AG04449 (cell line): ENCODE measurements around the gene USP9X.
"Not testable (repeated sequence)": the region's sequence is repeated elsewhere in the genome, so short reads cannot be mapped to it uniquely, and the experiment has no call there.

Experiments
- CTCF ChIA-PET: fragments of 350-600 bp; formaldehyde crosslinking; extraction: SDS; loops from one replicate; lab custom pipeline; 2021; ENCODE audit warnings: antibody characterized with exemption; lab: Yijun Ruan, JAX
- POLR2A ChIA-PET: fragments of 400-600, 350-600 bp; formaldehyde crosslinking; extraction: SDS; loops from one replicate; lab custom pipeline; 2020; ENCODE audit warnings: antibody characterized with exemption, inconsistent platforms; lab: Yijun Ruan, JAX
- DNase-seq: peaks from one replicate; pipeline ENCODE4 v3.0.0-alpha.2; 2010; ENCODE audit warnings: low read depth, low spot score
- H3K4me3 ChIP-seq: 2 replicates; pipeline ENCODE4 v1.5.1; 2011; ENCODE audit warnings: low read depth, mild to moderate bottlenecking, control low read depth, low read length
- TF ChIP-seq, protein P1 (sequence below): IDR thresholded peaks from one replicate; pipeline ENCODE4 v1.5.1; 2011; ENCODE audit warnings: mild to moderate bottlenecking, moderate library complexity, low read length, control low read depth, inconsistent platforms; ENCODE audit not compliant: insufficient read depth; ENCODE audit errors: missing control alignments

The USP9X gene

DNA sequence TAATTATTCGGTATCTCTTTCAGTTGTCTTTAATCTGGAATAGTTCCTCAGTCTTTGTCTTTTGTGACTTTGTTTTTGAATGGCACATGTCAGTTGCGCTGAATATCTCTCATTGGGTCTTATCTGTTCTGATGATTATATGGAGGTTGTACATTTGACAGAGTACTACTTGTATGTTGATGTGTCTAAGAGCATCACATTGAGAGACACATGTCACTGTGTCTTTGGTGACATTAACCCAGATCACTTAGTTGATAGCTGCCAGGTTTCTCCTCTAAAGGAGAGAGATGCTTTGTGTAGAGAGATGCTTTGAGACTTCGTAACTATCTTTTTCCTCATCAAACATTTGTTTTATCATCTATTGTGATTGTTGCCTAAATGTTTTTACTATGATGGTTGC lies 92.1 kb downstream of the USP9X start:
- CTCF ChIA-PET = interaction anchor here (1.4 kb wide), 1 partner anchor 76 kb away, joined by 6 read pairs; no protein-coding TSS in a partner anchor
- POLR2A ChIA-PET = no interaction called here
- no peak for DNase-seq
- H3K4me3 ChIP-seq = no peak overlapping the region
- TF ChIP-seq, protein P1, sequence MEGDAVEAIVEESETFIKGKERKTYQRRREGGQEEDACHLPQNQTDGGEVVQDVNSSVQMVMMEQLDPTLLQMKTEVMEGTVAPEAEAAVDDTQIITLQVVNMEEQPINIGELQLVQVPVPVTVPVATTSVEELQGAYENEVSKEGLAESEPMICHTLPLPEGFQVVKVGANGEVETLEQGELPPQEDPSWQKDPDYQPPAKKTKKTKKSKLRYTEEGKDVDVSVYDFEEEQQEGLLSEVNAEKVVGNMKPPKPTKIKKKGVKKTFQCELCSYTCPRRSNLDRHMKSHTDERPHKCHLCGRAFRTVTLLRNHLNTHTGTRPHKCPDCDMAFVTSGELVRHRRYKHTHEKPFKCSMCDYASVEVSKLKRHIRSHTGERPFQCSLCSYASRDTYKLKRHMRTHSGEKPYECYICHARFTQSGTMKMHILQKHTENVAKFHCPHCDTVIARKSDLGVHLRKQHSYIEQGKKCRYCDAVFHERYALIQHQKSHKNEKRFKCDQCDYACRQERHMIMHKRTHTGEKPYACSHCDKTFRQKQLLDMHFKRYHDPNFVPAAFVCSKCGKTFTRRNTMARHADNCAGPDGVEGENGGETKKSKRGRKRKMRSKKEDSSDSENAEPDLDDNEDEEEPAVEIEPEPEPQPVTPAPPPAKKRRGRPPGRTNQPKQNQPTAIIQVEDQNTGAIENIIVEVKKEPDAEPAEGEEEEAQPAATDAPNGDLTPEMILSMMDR = no peak

- CTCF ChIA-PET = interaction anchor here (5.9 kb wide), 1 partner anchor 75 kb away, joined by 57 read pairs; no protein-coding TSS in a partner anchor
- no peak overlapping the region for H3K4me3 ChIP-seq
- POLR2A ChIA-PET = no interaction called here
- no peak for DNase-seq
- TF ChIP-seq, protein P1 = no peak
Observed at GRCh38 chrX:41178201-41178600, 93.0 kb downstream of the USP9X start.

- DNase-seq = peak; percentile 3
- ChIA-PET CTCF (interaction anchor here (0.6 to 5.9 kb wide), 31 partner anchors 8 to 636 kb away, joined by 3 to 57 read pairs (median 4); no protein-coding TSS in a partner anchor), POLR2A (no interaction called here)
- no peak overlapping the region for H3K4me3 ChIP-seq
- TF ChIP-seq, protein P1 = peak; percentile 63
Observed at GRCh38 chrX:41180194-41180908, 95.1 kb downstream of the USP9X start.

DNA sequence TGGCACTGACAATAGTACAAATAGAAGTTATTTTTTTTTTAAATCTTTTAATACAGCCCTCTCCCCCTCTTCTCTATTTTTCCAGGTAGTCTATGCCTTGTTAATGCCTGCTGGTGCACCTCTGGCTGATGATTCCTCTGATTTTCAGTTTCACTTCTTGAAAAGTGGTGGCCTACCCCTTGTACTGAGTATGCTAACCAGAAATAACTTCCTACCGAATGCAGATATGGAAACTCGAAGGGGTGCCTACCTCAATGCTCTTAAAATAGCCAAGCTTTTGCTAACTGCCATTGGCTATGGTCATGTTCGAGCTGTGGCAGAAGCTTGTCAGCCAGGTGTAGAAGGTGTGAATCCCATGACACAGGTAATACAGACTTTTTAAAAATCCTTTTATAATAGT lies 99.1 kb downstream of the USP9X start:
- ChIA-PET POLR2A (no interaction called here), CTCF (interaction anchor here (1.2 to 1.9 kb wide), 2 partner anchors 14 to 69 kb away, joined by 4 to 6 read pairs; no protein-coding TSS in a partner anchor)
- no peak for DNase-seq
- no peak overlapping the region for H3K4me3 ChIP-seq
- TF ChIP-seq, protein P1 = no peak

DNA sequence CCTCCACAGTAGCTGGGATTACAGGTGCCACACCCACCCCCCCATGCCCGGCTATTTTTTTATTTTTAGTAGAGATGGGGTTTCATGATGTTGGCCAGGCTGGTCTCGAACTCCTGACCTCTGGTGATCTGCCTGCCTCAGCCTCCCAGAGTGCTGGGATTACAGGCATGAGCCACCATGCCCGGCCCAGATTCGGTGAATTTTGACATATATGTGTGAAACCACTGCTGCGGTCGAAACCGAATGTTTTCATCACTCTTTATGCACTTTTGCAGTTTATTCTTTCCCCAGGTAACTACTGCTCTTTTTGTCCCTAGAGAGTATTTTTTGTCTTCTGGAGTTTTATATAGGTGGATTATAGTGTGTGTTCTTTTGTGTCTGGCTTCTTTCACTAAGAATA lies 101.7 kb downstream of the USP9X start:
- DNase-seq, CTCF ChIA-PET, POLR2A ChIA-PET, H3K4me3 ChIP-seq: not testable (repeated sequence)

DNA sequence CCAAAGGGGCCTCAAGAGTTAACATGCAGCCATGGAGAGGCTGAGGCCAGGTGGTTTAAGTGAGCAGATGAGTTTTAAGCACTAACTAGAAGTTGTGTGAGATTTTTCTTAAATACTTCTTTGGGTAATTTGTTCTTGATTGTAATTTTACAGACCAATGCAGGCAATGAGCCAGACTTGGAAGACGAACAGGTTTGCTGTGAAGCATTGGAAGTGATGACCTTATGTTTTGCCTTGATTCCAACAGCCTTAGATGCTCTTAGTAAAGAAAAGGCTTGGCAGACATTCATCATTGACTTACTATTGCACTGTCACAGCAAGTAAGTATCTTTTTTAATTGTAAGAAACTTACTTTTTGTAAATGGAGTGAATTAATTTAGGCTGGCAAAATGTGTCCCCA lies 103.9 kb downstream of the USP9X start:
- CTCF ChIA-PET = no interaction called here

More for the DNA sequence above, 103.9 kb downstream of the USP9X start:
- POLR2A ChIA-PET = no interaction called here
- no peak overlapping the region for H3K4me3 ChIP-seq
- TF ChIP-seq, protein P1 = no peak
- no peak for DNase-seq
